K562 (cell line): ENCODE results near the gene YPEL5. TPM values are rescaled to one million over a fixed set of nuclear protein-coding genes. Genes with fewer than 3 reads are reported as not detected.

Experiments
- ATAC-seq: fragments of 200-7000 bp; cut with Tn5 transposase; 3 replicates; pipeline ENCODE4 v1.9.1; 2020; ENCODE audit warnings: moderate library complexity
- BruUV-seq: library from RNA; stranded (reverse); fragments of 400-500 nt; replicated peaks from 2 replicates; lab custom pipeline; 2021; lab: Mats Ljungman, UMichigan
- CTCF ChIA-PET: fragments of 300-600 bp; formaldehyde crosslinking; extraction: SDS; loops from one replicate; lab custom pipeline; 2021; ENCODE audit warnings: low intra/inter-chr PET ratio; lab: Yijun Ruan, JAX
- POLR2A ChIA-PET: fragments of 300-600, 350-650 bp; sonication (Branson Sonifier 250); formaldehyde crosslinking; extraction: SDS; loops from one replicate; lab custom pipeline; 2021; ENCODE audit warnings: antibody characterized with exemption, inconsistent platforms; lab: Yijun Ruan, JAX
- DNase-seq, 4 experiments: peaks; one replicate each; pipeline versions ENCODE4 v3.0.0 to v3.0.0-alpha.2; 2011 to 2018; ENCODE audit warnings: low spot score in 3 of 4, mixed read lengths in 3 of 4; ENCODE audit errors: extremely low read depth in 1 of 4
- FAIRE-seq: peaks from 2 replicates; lab custom pipeline; 2011; peaks lifted over from hg19 to GRCh38; lab: Jason Lieb, UNC
- H2AFZ ChIP-seq: 2 replicates; pipeline ENCODE4 v1.6.0; 2011; ENCODE audit warnings: low read depth, low read length, control low read depth, inconsistent platforms
- H3K27ac ChIP-seq: fragments of 200-600 bp; 3 replicates; pipeline ENCODE4 v1.8.0; 2011; ENCODE audit warnings: low read depth, mild to moderate bottlenecking, control low read depth, inconsistent platforms, low read length, moderate library complexity, mixed read lengths; ENCODE audit errors: extremely low read depth
- H3K27me3 ChIP-seq, 2 experiments: fragments of 300-600 bp in 1 of 2; 2 replicates in 1 of 2; 3 replicates in 1 of 2; pipeline versions ENCODE4 v1.6.0 to v1.8.0; 2011; ENCODE audit warnings: inconsistent platforms in 2 of 2, low read length in 2 of 2, mild to moderate bottlenecking in 1 of 2, mixed read lengths in 1 of 2, moderate library complexity in 1 of 2; ENCODE audit not compliant: control insufficient read depth in 2 of 2, insufficient read depth in 2 of 2
- H3K36me3 ChIP-seq: fragments of 300-600 bp; 3 replicates; pipeline ENCODE4 v1.8.0; 2011; ENCODE audit warnings: mild to moderate bottlenecking, low read length, inconsistent platforms; ENCODE audit not compliant: control insufficient read depth, insufficient read depth
- H3K4me1 ChIP-seq, 2 experiments: fragments of 200-600 bp in 1 of 2; replicated peaks in 1 of 2; 2 replicates in 1 of 2; 3 replicates in 1 of 2; pipeline versions ENCODE4 v1.5.1 to v1.8.0; 2011; ENCODE audit warnings: inconsistent platforms in 2 of 2, low read length in 2 of 2, mild to moderate bottlenecking in 1 of 2, mixed read lengths in 1 of 2, moderate library complexity in 1 of 2; ENCODE audit not compliant: control insufficient read depth in 2 of 2, insufficient read depth in 2 of 2
- H3K4me2 ChIP-seq: 2 replicates; pipeline ENCODE4 v1.6.1; 2011; ENCODE audit warnings: low read length, control low read depth, inconsistent platforms, mixed read lengths; ENCODE audit not compliant: insufficient read depth
- H3K4me3 ChIP-seq: fragments of 200-600 bp; sonication (generic), shearing (Covaris generic); 2 replicates; pipeline ENCODE4 v1.5.1; 2016; ENCODE audit warnings: control low read depth, inconsistent platforms
- H3K79me2 ChIP-seq: fragments of 200-600 bp; 3 replicates; pipeline ENCODE4 v1.8.0; 2011; ENCODE audit warnings: low read length, inconsistent platforms; ENCODE audit not compliant: control insufficient read depth, insufficient read depth
- H3K9ac ChIP-seq, 2 experiments: 2 replicates each; pipeline versions ENCODE4 v1.6.0 to v1.6.1; 2011; ENCODE audit warnings: low read depth in 2 of 2, low read length in 2 of 2, control low read depth in 1 of 2, inconsistent platforms in 1 of 2, mild to moderate bottlenecking in 1 of 2, mixed read lengths in 1 of 2; ENCODE audit not compliant: insufficient read depth in 1 of 2
- H3K9me1 ChIP-seq: one replicate; pipeline ENCODE4 v1.6.0; 2011; ENCODE audit warnings: inconsistent platforms, mild to moderate bottlenecking, low read length, moderate library complexity; ENCODE audit not compliant: control insufficient read depth, insufficient read depth
- H3K9me3 ChIP-seq: replicated peaks from 2 replicates; pipeline ENCODE4 v1.5.1; 2011; ENCODE audit warnings: low read depth, low read length, inconsistent platforms; ENCODE audit not compliant: control insufficient read depth, insufficient read depth
- H4K20me1 ChIP-seq: replicated peaks from 2 replicates; pipeline ENCODE4 v1.6.1; 2011; ENCODE audit warnings: low read length, inconsistent platforms, mixed read lengths; ENCODE audit not compliant: control insufficient read depth, insufficient read depth
- CBX5 ChIP-seq: IDR thresholded peaks from 2 replicates; pipeline ENCODE4 v1.6.1; 2014; ENCODE audit warnings: low read depth, borderline replicate concordance
- ILF3 ChIP-seq: fragments of 450-650 bp; IDR thresholded peaks from 2 replicates; pipeline ENCODE4 v1.6.1; 2018; ENCODE audit warnings: antibody characterized with exemption, mild to moderate bottlenecking, moderate library complexity, borderline replicate concordance
- MLX ChIP-seq, 2 experiments: fragments of 450-650 bp in 1 of 2; sonication (generic) in 1 of 2; formaldehyde crosslinking; conservative IDR thresholded peaks; 2 replicates each; pipeline versions ENCODE4 v1.4.0 to v1.8.1; 2020 to 2022; ENCODE audit warnings: mild to moderate bottlenecking in 1 of 2, missing genetic modification reagents in 1 of 2
- NFIC ChIP-seq: fragments of 450-650 bp; IDR thresholded peaks from 2 replicates; pipeline ENCODE4 v1.6.1; 2017; ENCODE audit warnings: mild to moderate bottlenecking, inconsistent platforms
- RBM34 ChIP-seq: fragments of 200-400 bp; formaldehyde crosslinking; IDR thresholded peaks from 2 replicates; pipeline ENCODE4 v1.6.1; 2018; ENCODE audit warnings: low read length, borderline replicate concordance; ENCODE audit not compliant: insufficient read depth
- RFX7 ChIP-seq: fragments of 250-450 bp; sonication (Bioruptor Pico); IDR thresholded peaks from 2 replicates; pipeline ENCODE4 v1.5.1; 2021; ENCODE audit warnings: mild to moderate bottlenecking
- SETDB1 ChIP-seq: IDR thresholded peaks from one replicate; pipeline ENCODE4 v1.6.1; 2012; ENCODE audit warnings: low read length, control low read depth, inconsistent platforms
- SMAD4 ChIP-seq: fragments of 250-450 bp; sonication (Bioruptor Pico); conservative IDR thresholded peaks from 2 replicates; pipeline ENCODE4 v1.8.0; 2021; ENCODE audit warnings: inconsistent platforms, mild to moderate bottlenecking, moderate library complexity
- SMARCA5 ChIP-seq: fragments of 450-650 bp; IDR thresholded peaks from 2 replicates; pipeline ENCODE4 v1.6.1; 2016
- TAF7 ChIP-seq: fragments of 450-650 bp; IDR thresholded peaks from 2 replicates; pipeline ENCODE4 v1.6.1; 2016; ENCODE audit warnings: missing genetic modification characterization, missing compliant biosample characterization
- YBX1 ChIP-seq: fragments of 450-650 bp; IDR thresholded peaks from 2 replicates; pipeline ENCODE4 v1.7.1; 2016; ENCODE audit warnings: mild to moderate bottlenecking
- ZC3H8 ChIP-seq: fragments of 450-650 bp; IDR thresholded peaks from 2 replicates; pipeline ENCODE4 v1.6.1; 2017
- ZNF12 ChIP-seq: sonication (generic); formaldehyde crosslinking; IDR thresholded peaks from 2 replicates; pipeline ENCODE4 v1.4.0; 2020; ENCODE audit warnings: mild to moderate bottlenecking, missing genetic modification reagents
- ZNF408 ChIP-seq: fragments of 250-450 bp; sonication (Bioruptor Pico); IDR thresholded peaks from 2 replicates; pipeline ENCODE4 v1.4.0; 2020; ENCODE audit warnings: low read depth, mild to moderate bottlenecking, moderate library complexity
- ZNF431 ChIP-seq: sonication (generic); formaldehyde crosslinking; IDR thresholded peaks from 2 replicates; pipeline ENCODE4 v1.8.0; 2022; ENCODE audit warnings: mild to moderate bottlenecking, missing genetic modification reagents
- ZNF444 ChIP-seq: fragments of 250-450 bp; sonication (Bioruptor Pico); IDR thresholded peaks from 2 replicates; pipeline ENCODE4 v1.4.0; 2020; ENCODE audit warnings: mild to moderate bottlenecking, moderate library complexity
- in situ Hi-C: fragments of 300-500 bp; cut with MboI; formaldehyde crosslinking; loops from 4 replicates; pipeline ENCODE4 v1.15.0; 2018; ENCODE audit warnings: inconsistent platforms, mixed read lengths
- intact Hi-C: fragments of 100-400 bp; cut with micrococcal nuclease; formaldehyde crosslinking; loops from 2 replicates; pipeline ENCODE4 v1.14.2; 2022
- polyA plus RNA-seq, 8 experiments: library from polyadenylated mRNA; depleted of rRNA in 4 of 8; stranded (reverse) in 5 of 8; unstranded in 3 of 8; fragments of >200 nt; fragmentation: Nextera tagmentation in 2 of 8; fragmentation: Illumina TruSeq in 1 of 8; extraction: Ambion mirVana in 2 of 8; extraction: Trizol in 1 of 8; gene quantifications; 2 replicates each; pipeline versions ENCODE4 v1.2.1 to v1.2.3, GENCODE V29; 2011 to 2014; ENCODE audit warnings: inconsistent platforms in 1 of 8, missing spikeins in 1 of 8
- total RNA-seq, 7 experiments: library from RNA; depleted of rRNA in 6 of 7; stranded (reverse); fragments of >200 nt in 6 of 7; fragmentation: Illumina TruSeq in 2 of 7; extraction: Trizol in 2 of 7; gene quantifications; 2 replicates each; pipeline versions ENCODE4 v1.2.1 to v1.2.3, GENCODE V29; 2011 to 2021; ENCODE audit warnings: low replicate concordance in 1 of 7
- TF ChIP-seq, protein P1 (sequence below): IDR thresholded peaks from 2 replicates; pipeline ENCODE4 v1.6.1; 2014; ENCODE audit warnings: antibody characterized with exemption
- TF ChIP-seq, protein P2 (sequence below): IDR thresholded peaks from 2 replicates; pipeline ENCODE4 v1.6.1; 2012; ENCODE audit warnings: low read depth, low read length, improper control_type of control experiment, borderline replicate concordance
- TF ChIP-seq, protein P3 (sequence below): IDR thresholded peaks from 2 replicates; pipeline ENCODE4 v1.6.1; 2011; ENCODE audit warnings: borderline replicate concordance, low read depth, mild to moderate bottlenecking, moderate library complexity, low read length; ENCODE audit not compliant: insufficient read depth, poor library complexity, severe bottlenecking

The YPEL5 gene
- total and polyA plus RNA-seq, 9 of the 15 experiments (the other 6 are each of a cell fraction or from before 2014, with no cell fraction given) = 5.4 to 34.4 (median 12.3) TPM

- Histone ChIP-seq H4K20me1 (no peaks in the 10 kb centered on the region), H3K4me3 (no peak overlapping the region), H3K9ac (no peak overlapping the region), H3K36me3 (no peaks in the 10 kb centered on the region), H3K79me2 (no peaks in the 10 kb centered on the region), H3K9me3 (no peaks in the 10 kb centered on the region), H3K27ac (no peak overlapping the region), H3K4me2 (no peak overlapping the region), H3K9me1 (no peaks in the 10 kb centered on the region), H2AFZ (no peak overlapping the region), H3K4me1 (peaks cover 0 to 5% of the 10 kb centered on the region in 2 experiments; a peak in 3 of 5 replicates), H3K27me3 (peaks cover 9 to 19% of the 10 kb centered on the region in 2 experiments; a peak in 4 of 5 replicates)
- in situ Hi-C loops (no loop called here), intact Hi-C loops (no loop called here)
- POLR2A ChIA-PET = no interaction called here
- TF ChIP-seq SETDB1 (no peak), ZNF408 (CRISPR knock-in tag) (no peak), TAF7 (no peak), YBX1 (no peak), MLX (CRISPR knock-in tag; conservative IDR thresholded peaks at IDR 0.05) (no peak), SMAD4 (CRISPR knock-in tag) (no peak), NFIC (no peak), CBX5 (no peak), SMARCA5 (no peak), ILF3 (no peak), ZC3H8 (no peak), RBM34 (no peak), ZNF12 (CRISPR knock-in tag) (no peak), ZNF444 (no peak), RFX7 (CRISPR knock-in tag) (no peak), ZNF431 (CRISPR knock-in tag) (no peak)
- TF ChIP-seq, protein P1, sequence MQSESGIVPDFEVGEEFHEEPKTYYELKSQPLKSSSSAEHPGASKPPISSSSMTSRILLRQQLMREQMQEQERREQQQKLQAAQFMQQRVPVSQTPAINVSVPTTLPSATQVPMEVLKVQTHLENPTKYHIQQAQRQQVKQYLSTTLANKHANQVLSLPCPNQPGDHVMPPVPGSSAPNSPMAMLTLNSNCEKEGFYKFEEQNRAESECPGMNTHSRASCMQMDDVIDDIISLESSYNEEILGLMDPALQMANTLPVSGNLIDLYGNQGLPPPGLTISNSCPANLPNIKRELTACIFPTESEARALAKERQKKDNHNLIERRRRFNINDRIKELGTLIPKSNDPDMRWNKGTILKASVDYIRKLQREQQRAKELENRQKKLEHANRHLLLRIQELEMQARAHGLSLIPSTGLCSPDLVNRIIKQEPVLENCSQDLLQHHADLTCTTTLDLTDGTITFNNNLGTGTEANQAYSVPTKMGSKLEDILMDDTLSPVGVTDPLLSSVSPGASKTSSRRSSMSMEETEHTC = no peak
- TF ChIP-seq, protein P2, sequence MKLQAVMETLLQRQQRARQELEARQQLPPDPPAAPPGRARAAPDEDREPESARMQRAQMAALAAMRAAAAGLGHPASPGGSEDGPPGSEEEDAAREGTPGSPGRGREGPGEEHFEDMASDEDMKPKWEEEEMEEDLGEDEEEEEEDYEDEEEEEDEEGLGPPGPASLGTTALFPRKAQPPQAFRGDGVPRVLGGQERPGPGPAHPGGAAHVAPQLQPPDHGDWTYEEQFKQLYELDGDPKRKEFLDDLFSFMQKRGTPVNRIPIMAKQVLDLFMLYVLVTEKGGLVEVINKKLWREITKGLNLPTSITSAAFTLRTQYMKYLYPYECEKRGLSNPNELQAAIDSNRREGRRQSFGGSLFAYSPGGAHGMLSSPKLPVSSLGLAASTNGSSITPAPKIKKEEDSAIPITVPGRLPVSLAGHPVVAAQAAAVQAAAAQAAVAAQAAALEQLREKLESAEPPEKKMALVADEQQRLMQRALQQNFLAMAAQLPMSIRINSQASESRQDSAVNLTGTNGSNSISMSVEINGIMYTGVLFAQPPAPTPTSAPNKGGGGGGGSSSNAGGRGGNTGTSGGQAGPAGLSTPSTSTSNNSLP = no peak
- TF ChIP-seq, protein P3, sequence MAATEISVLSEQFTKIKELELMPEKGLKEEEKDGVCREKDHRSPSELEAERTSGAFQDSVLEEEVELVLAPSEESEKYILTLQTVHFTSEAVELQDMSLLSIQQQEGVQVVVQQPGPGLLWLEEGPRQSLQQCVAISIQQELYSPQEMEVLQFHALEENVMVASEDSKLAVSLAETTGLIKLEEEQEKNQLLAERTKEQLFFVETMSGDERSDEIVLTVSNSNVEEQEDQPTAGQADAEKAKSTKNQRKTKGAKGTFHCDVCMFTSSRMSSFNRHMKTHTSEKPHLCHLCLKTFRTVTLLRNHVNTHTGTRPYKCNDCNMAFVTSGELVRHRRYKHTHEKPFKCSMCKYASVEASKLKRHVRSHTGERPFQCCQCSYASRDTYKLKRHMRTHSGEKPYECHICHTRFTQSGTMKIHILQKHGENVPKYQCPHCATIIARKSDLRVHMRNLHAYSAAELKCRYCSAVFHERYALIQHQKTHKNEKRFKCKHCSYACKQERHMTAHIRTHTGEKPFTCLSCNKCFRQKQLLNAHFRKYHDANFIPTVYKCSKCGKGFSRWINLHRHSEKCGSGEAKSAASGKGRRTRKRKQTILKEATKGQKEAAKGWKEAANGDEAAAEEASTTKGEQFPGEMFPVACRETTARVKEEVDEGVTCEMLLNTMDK = no peak
- ATAC-seq = no peak
- CTCF ChIA-PET = no interaction called here
- no TSS peak for BruUV-seq
- no peak for DNase-seq
- FAIRE-seq = no peak
Measured at GRCh38 chr2:30141136-30141535, 5.7 kb upstream of the YPEL5 start.
